SKM-1 (cell line): ENCODE data around the gene PCDHGA6.
A peak's percentile ranks its signal among the peaks of the same experiment; 100 is the strongest.
"Not testable (repeated sequence)": the region's sequence is repeated elsewhere in the genome, so short reads cannot be mapped to it uniquely, and the experiment has no call there.

ENCODE experiments used
- DNase-seq: peaks from one replicate; lab custom pipeline; 2025; ENCODE audit not compliant: unreplicated experiment; lab: John Stamatoyannopoulos, UW

The PCDHGA6 gene

GRCh38 chr5:141392429-141393198 is 18.9 kb downstream of the PCDHGA6 start, which contains the start of gene PCDHGA8:
Gene PCDHGA8 (plus strand): TSS chr5:141392633. CDS start chr5:141392814, 181 bp downstream.
- no peak for DNase-seq

GRCh38 chr5:141393267-141393666 is 19.6 kb downstream of the PCDHGA6 start:
- no peak for DNase-seq

GRCh38 chr5:141394401-141395187 is 20.9 kb downstream of the PCDHGA6 start:
- not testable (repeated sequence) for DNase-seq

- not testable (repeated sequence) for DNase-seq
These were observed 24.3 kb downstream of the PCDHGA6 start, which contains the start of gene PCDHGB5 for GRCh38 chr5:141397756-141398551. Gene PCDHGB5 (plus strand): TSS chr5:141397947. CDS start chr5:141398128, 181 bp downstream.

- DNase-seq, result no peak
These were observed 24.9 kb downstream of the PCDHGA6 start for GRCh38 chr5:141398608-141399007.

GRCh38 chr5:141399555-141400258 is 26.0 kb downstream of the PCDHGA6 start:
- DNase-seq, result no peak

- no peak for DNase-seq
These were observed 29.0 kb downstream of the PCDHGA6 start, which contains the start of gene PCDHGA9 for GRCh38 chr5:141402553-141403243. Gene PCDHGA9 (plus strand): TSS chr5:141402778. CDS start chr5:141402953, 175 bp downstream.

GRCh38 chr5:141403387-141403786 is 29.7 kb downstream of the PCDHGA6 start:
- no peak for DNase-seq

- not testable (repeated sequence) for DNase-seq
These were observed 34.3 kb downstream of the PCDHGA6 start, which contains the start of gene PCDHGB6 for GRCh38 chr5:141407790-141408505. Gene PCDHGB6 (plus strand): TSS chr5:141408021. CDS start chr5:141408203, 182 bp downstream.

GRCh38 chr5:141409598-141410306 is 36.1 kb downstream of the PCDHGA6 start:
- no peak for DNase-seq

GRCh38 chr5:141411575-141411974 is 37.9 kb downstream of the PCDHGA6 start:
- DNase-seq, result no peak

GRCh38 chr5:141412854-141413539 is 39.3 kb downstream of the PCDHGA6 start, which contains the start of gene PCDHGA10:
Gene PCDHGA10 (plus strand): TSS chr5:141412987. CDS start chr5:141413176, 189 bp downstream.
- DNase-seq, result peak; percentile 80

- no peak for DNase-seq
These were observed 39.9 kb downstream of the PCDHGA6 start for GRCh38 chr5:141413540-141414069.

- not testable (repeated sequence) for DNase-seq
These were observed 41.0 kb downstream of the PCDHGA6 start for GRCh38 chr5:141414548-141415274.

- not testable (repeated sequence) for DNase-seq
These were observed 41.6 kb downstream of the PCDHGA6 start for GRCh38 chr5:141415275-141415618.

GRCh38 chr5:141417494-141418172 is 43.9 kb downstream of the PCDHGA6 start, which contains the start of gene PCDHGB7:
Gene PCDHGB7 (plus strand): TSS chr5:141417677. CDS start chr5:141417860, 183 bp downstream.
- peak; percentile 65 for DNase-seq
